Measurements from ENCODE around the gene PSMD7. TPM values are rescaled to one million over a fixed set of nuclear protein-coding genes. Genes with fewer than 3 reads are reported as not detected.

PSMD7 gene
- total and polyA plus RNA-seq, 2 experiments from 2014 or later: 116 to 165 TPM

GRCh38 chr16:74305978-74306784 is 9.6 kb downstream of the PSMD7 start:
- Mint-ChIP-seq H3K4me1 (no peaks in the 10 kb centered on the region), H3K27ac (no peak overlapping the region), H3K4me3 (no peak overlapping the region), H3K9me3 (no peaks in the 10 kb centered on the region), H3K36me3 (ENCODE audit: low read depth) (peaks cover 62% of the 10 kb centered on the region), H3K27me3 (ENCODE audit: insufficient read depth, low read depth, poor library complexity) (peaks cover 8% of the 10 kb centered on the region)
- DNase-seq (ENCODE audit: low spot score): no peak
- Histone ChIP-seq H3K36me3 (ENCODE audit: insufficient read depth) (peaks cover 50% of the 10 kb centered on the region), H3K27me3 (ENCODE audit: insufficient read depth) (no peaks in the 10 kb centered on the region), H2AFZ (no peak overlapping the region), H3K4me2 (no peak overlapping the region), H3K4me3 (no peak overlapping the region), H3K79me2 (replicated peaks; ENCODE audit: insufficient read depth) (no peaks in the 10 kb centered on the region), H3F3A (replicated peaks; ENCODE audit: low read depth) (peaks cover 13% of the 10 kb centered on the region), H4K20me1 (replicated peaks; ENCODE audit: insufficient read depth) (peaks cover 10% of the 10 kb centered on the region), H3K4me1 (ENCODE audit: insufficient read depth) (no peaks in the 10 kb centered on the region), H3K27ac (ENCODE audit: low read depth) (no peak overlapping the region; the same call in 1 of the 2 replicates), H3K9me2 (ENCODE audit: insufficient read depth) (no peaks in the 10 kb centered on the region)
- no peak for ATAC-seq
- no peak for TF ChIP-seq STAT1 (IDR thresholded peaks at IDR 0.05; ENCODE audit: unreplicated experiment)
- no peak for TF ChIP-seq EZH2 (IDR thresholded peaks at IDR 0.05; ENCODE audit: low read depth, unreplicated experiment)
- TF ChIP-seq, protein P1, sequence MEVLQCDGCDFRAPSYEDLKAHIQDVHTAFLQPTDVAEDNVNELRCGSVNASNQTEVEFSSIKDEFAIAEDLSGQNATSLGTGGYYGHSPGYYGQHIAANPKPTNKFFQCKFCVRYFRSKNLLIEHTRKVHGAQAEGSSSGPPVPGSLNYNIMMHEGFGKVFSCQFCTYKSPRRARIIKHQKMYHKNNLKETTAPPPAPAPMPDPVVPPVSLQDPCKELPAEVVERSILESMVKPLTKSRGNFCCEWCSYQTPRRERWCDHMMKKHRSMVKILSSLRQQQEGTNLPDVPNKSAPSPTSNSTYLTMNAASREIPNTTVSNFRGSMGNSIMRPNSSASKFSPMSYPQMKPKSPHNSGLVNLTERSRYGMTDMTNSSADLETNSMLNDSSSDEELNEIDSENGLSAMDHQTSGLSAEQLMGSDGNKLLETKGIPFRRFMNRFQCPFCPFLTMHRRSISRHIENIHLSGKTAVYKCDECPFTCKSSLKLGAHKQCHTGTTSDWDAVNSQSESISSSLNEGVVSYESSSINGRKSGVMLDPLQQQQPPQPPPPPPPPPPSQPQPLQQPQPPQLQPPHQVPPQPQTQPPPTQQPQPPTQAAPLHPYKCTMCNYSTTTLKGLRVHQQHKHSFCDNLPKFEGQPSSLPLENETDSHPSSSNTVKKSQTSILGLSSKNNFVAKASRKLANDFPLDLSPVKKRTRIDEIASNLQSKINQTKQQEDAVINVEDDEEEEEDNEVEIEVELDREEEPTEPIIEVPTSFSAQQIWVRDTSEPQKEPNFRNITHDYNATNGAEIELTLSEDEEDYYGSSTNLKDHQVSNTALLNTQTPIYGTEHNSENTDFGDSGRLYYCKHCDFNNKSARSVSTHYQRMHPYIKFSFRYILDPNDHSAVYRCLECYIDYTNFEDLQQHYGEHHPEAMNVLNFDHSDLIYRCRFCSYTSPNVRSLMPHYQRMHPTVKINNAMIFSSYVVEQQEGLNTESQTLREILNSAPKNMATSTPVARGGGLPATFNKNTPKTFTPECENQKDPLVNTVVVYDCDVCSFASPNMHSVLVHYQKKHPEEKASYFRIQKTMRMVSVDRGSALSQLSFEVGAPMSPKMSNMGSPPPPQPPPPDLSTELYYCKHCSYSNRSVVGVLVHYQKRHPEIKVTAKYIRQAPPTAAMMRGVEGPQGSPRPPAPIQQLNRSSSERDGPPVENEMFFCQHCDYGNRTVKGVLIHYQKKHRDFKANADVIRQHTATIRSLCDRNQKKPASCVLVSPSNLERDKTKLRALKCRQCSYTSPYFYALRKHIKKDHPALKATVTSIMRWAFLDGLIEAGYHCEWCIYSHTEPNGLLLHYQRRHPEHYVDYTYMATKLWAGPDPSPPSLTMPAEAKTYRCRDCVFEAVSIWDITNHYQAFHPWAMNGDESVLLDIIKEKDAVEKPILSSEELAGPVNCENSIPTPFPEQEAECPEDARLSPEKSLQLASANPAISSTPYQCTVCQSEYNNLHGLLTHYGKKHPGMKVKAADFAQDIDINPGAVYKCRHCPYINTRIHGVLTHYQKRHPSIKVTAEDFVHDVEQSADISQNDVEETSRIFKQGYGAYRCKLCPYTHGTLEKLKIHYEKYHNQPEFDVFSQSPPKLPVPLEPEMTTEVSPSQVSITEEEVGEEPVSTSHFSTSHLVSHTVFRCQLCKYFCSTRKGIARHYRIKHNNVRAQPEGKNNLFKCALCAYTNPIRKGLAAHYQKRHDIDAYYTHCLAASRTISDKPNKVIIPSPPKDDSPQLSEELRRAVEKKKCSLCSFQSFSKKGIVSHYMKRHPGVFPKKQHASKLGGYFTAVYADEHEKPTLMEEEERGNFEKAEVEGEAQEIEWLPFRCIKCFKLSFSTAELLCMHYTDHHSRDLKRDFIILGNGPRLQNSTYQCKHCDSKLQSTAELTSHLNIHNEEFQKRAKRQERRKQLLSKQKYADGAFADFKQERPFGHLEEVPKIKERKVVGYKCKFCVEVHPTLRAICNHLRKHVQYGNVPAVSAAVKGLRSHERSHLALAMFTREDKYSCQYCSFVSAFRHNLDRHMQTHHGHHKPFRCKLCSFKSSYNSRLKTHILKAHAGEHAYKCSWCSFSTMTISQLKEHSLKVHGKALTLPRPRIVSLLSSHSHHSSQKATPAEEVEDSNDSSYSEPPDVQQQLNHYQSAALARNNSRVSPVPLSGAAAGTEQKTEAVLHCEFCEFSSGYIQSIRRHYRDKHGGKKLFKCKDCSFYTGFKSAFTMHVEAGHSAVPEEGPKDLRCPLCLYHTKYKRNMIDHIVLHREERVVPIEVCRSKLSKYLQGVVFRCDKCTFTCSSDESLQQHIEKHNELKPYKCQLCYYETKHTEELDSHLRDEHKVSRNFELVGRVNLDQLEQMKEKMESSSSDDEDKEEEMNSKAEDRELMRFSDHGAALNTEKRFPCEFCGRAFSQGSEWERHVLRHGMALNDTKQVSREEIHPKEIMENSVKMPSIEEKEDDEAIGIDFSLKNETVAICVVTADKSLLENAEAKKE (CRISPR knock-in tag; IDR thresholded peaks at IDR 0.05): no peak

DNA sequence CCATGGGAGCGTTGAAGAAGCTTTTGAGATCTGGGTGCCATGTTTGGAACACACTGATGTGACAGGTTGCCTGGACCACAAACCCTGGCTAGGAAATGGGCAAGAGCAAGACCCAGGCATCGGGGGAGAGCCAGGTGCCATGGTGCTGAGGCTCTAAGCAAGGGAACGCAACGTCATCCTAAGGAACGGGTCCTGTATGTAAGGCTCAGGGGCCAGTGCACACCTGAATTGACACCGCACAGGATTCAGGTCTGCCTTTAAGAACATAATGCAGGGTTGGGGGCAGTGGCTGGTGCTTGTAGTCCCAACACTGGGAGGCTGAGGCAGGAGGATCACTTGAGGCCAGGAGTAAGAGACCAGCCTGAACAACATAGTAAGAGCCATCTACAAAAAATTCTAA is 10.8 kb downstream of the PSMD7 start:
- H4K20me1 ChIP-seq (replicated peaks; ENCODE audit: insufficient read depth): peaks cover 6% of the 10 kb centered on the region; the same call in 1 of the 2 replicates
- Mint-ChIP-seq H3K27ac (no peak overlapping the region; the same call in 1 of the 2 replicates), H3K36me3 (ENCODE audit: low read depth) (peaks cover 55% of the 10 kb centered on the region), H3K4me1 (no peaks in the 10 kb centered on the region), H3K4me3 (no peak overlapping the region), H3K27me3 (ENCODE audit: insufficient read depth, low read depth, poor library complexity) (peaks cover 8% of the 10 kb centered on the region), H3K9me3 (no peaks in the 10 kb centered on the region; the same call in 2 of the 3 replicates)
- no peak for DNase-seq (ENCODE audit: low spot score)
- H3K27me3 ChIP-seq (ENCODE audit: insufficient read depth): no peaks in the 10 kb centered on the region
- no peak overlapping the region for H3K4me2 ChIP-seq
- H3K4me1 ChIP-seq (ENCODE audit: insufficient read depth): no peaks in the 10 kb centered on the region
- H3K27ac ChIP-seq (ENCODE audit: low read depth): no peak overlapping the region
- no peak overlapping the region for H2AFZ ChIP-seq
- no peak for ATAC-seq
- H3K9me2 ChIP-seq (ENCODE audit: insufficient read depth): no peaks in the 10 kb centered on the region
- H3K36me3 ChIP-seq (ENCODE audit: insufficient read depth): peaks cover 38% of the 10 kb centered on the region
- H3F3A ChIP-seq (replicated peaks; ENCODE audit: low read depth): peaks cover 13% of the 10 kb centered on the region
- H3K79me2 ChIP-seq (replicated peaks; ENCODE audit: insufficient read depth): no peaks in the 10 kb centered on the region
- no peak overlapping the region for H3K4me3 ChIP-seq
- TF ChIP-seq CREB1 (CRISPR knock-in tag; IDR thresholded peaks at IDR 0.05; ENCODE audit: low read depth) (no peak), ZNF331 (CRISPR knock-in tag; IDR thresholded peaks at IDR 0.05; ENCODE audit: low read depth) (no peak), NANOG (IDR thresholded peaks at IDR 0.05; ENCODE audit: borderline replicate concordance) (no peak), STAT1 (IDR thresholded peaks at IDR 0.05; ENCODE audit: unreplicated experiment) (no peak), ZNF114 (CRISPR knock-in tag; IDR thresholded peaks at IDR 0.05) (no peak), POLR2AphosphoS5 (IDR thresholded peaks at IDR 0.05; ENCODE audit: low read depth) (no peak; the same call in 1 of the 2 replicates), EZH2phosphoT487 (IDR thresholded peaks at IDR 0.05; ENCODE audit: unreplicated experiment) (no peak)
- TF ChIP-seq, protein P2, sequence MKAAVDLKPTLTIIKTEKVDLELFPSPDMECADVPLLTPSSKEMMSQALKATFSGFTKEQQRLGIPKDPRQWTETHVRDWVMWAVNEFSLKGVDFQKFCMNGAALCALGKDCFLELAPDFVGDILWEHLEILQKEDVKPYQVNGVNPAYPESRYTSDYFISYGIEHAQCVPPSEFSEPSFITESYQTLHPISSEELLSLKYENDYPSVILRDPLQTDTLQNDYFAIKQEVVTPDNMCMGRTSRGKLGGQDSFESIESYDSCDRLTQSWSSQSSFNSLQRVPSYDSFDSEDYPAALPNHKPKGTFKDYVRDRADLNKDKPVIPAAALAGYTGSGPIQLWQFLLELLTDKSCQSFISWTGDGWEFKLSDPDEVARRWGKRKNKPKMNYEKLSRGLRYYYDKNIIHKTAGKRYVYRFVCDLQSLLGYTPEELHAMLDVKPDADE (IDR thresholded peaks at IDR 0.05): no peak

All from GM23338 (cell line).